ENCODE results near the gene CIB4. TPM values are rescaled to one million over a fixed set of nuclear protein-coding genes. Genes with fewer than 3 reads are reported as not detected.

CIB4 gene
- total and polyA plus RNA-seq, 9 donors = 3.9 TPM; not detected in 8

DNA sequence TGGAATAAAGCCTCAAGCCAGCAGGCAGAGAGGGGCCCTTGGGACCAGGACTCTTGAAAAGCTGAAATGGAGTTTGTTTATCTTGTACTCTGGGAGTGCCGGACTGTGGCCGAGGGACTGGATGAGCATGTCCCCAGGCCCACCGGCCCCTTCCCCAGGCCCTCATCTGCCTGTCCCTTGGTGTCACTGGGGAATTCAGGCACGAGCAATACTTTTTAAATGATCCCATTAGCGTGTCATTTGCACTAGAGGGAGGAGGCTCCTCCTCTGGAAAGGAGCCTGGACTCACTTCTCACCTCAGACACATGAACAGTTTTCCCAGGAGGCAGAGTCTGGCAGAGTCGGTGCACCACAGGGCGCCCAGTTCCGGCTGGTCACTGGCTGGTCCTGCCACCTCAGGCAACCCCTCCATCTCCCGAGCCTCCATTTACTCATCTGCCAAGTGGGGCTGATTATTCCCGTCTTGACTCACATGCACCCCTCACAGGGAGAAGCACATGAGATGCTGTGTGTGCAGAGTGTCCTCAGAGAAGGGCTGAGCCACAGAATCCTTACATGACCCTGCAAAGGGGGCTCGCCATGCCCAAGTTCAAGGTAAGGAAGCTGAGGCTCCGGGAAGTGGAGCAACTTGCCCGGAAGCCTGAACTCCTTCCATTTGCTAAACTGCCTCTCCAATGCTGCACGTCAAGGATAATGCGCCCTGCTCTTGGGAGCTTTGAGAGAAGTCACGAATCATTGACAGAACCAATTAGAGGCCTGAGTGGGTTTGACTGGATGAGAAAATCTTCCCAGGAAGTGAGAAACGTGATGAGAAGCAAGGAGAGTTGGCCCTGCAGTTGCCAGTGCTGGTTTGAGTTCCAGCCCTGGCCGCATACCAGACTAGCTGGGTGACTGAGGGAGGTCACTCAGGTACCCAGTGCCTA, 26.7 kb downstream of the CIB4 start:
- 54 to 66% (median 58%) methylated on average over 18 of the region's 18 CpGs for WGBS, 3 donors
- intact Hi-C loops (cut with DNase I) = no loop called here
- no peaks in the 10 kb centered on the region for H3K9me3 ChIP-seq
- no peaks in the 10 kb centered on the region for H3K27me3 ChIP-seq
- TF ChIP-seq EP300 (IDR thresholded peaks at IDR 0.05) (no peak), CTCF (IDR thresholded peaks at IDR 0.05) (no peak), POLR2A (IDR thresholded peaks at IDR 0.05) (no peak)
- no peak overlapping the region for H3K27ac ChIP-seq
- no peaks in the 10 kb centered on the region for H3K36me3 ChIP-seq
- no peak overlapping the region for H3K4me3 ChIP-seq
- DNase-seq = no peak
- peaks cover 14% of the 10 kb centered on the region for H3K4me1 ChIP-seq (ENCODE audit: insufficient read depth)

DNA sequence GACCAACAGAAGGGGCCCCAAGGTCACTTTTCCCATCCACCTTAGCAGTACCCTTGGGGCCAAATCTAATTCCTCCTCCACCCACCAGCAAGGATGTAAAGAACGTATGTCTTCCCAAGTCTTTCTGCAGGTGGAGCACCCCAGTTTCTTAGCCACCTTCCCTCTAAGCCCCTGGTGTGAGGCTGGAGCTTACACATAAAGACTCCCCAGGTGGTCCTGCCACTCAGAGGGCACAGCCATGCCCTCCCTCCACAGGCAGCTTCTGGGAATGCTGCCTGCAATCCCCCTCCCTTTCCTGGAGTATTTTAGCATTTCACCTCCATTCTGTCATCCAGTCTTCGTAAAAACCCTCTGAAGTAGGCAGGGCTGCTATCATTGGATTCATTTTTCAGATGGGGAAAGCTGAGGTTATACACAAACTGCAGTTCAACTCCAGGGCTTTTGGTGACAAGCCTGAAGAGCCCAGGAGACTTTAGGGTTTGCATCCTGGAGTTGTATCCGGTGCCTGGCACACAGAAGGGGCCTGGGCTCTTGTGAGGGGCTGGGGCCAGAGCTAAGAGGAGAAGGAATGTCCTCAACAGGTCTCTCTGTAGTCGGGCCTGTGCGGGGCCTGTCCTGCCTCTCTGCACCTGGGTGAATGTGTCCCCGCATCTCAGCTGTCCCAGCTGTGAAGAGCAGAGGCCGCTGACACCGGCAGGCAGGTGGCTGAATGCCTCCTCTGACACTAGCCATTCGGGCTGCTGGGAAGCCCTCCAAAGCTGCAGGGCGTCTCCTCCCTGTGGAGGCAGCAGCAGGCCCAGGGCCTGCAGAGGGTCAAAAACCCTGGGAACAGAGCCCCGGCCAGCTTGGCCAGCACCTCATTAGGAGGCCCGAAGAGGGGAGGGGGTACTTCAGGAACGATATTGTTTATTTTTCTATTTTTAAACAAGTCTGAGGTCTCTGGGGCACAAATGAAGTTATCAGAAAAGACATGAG, 27.6 kb downstream of the CIB4 start:
- intact Hi-C loops (cut with DNase I) = loop anchor here in 1 of 4 donors (2.0 kb wide), 1 partner anchor 123 kb away; no protein-coding TSS in a partner anchor
- Histone ChIP-seq H3K4me1 (ENCODE audit: insufficient read depth) (peaks cover 14% of the 10 kb centered on the region), H3K9me3 (no peaks in the 10 kb centered on the region), H3K27me3 (no peaks in the 10 kb centered on the region), H3K4me3 (no peak overlapping the region), H3K27ac (peak overlapping the region in 1 of 2 donors; percentile 35), H3K36me3 (no peaks in the 10 kb centered on the region)
- 38 to 44% (median 40%) methylated on average over 13 of the region's 13 CpGs for WGBS, 3 donors
- DNase-seq = peak; percentile 48 to 79 (median 58)
- TF ChIP-seq POLR2A (IDR thresholded peaks at IDR 0.05) (no peak), EP300 (IDR thresholded peaks at IDR 0.05) (no peak), CTCF (IDR thresholded peaks at IDR 0.05) (no peak)

GRCh38 chr2:26612522-26613240, 28.5 kb downstream of the CIB4 start:
- TF ChIP-seq CTCF (IDR thresholded peaks at IDR 0.05) = no peak
- no peak for TF ChIP-seq POLR2A (IDR thresholded peaks at IDR 0.05)
- no peak for TF ChIP-seq EP300 (IDR thresholded peaks at IDR 0.05)
- Histone ChIP-seq H3K4me3 (no peak overlapping the region), H3K36me3 (no peaks in the 10 kb centered on the region), H3K4me1 (ENCODE audit: insufficient read depth) (peaks cover 14% of the 10 kb centered on the region), H3K27ac (no peak overlapping the region), H3K9me3 (no peaks in the 10 kb centered on the region), H3K27me3 (no peaks in the 10 kb centered on the region)
- 49 to 55% (median 49%) methylated on average over 8 of the region's 8 CpGs for WGBS, 3 donors
- peak in 2 of 5 donors; percentile 35 to 44 for DNase-seq
- intact Hi-C loops (cut with DNase I) = loop anchor here in 1 of 4 donors (2.0 kb wide), 1 partner anchor 124 kb away; no protein-coding TSS in a partner anchor

Data from ovary (tissue), 9 donors.